Posterior vena cava (tissue), 2 donors: ENCODE results near the gene MED23. TPM values are rescaled to one million over a fixed set of nuclear protein-coding genes. Genes with fewer than 3 reads are reported as not detected.
"Not testable (repeated sequence)": the region's sequence is repeated elsewhere in the genome, so short reads cannot be mapped to it uniquely, and the experiment has no call there.

Experiments used
- DNase-seq: peaks from one replicate; pipeline ENCODE4 v3.0.0-alpha.2; 2020; ENCODE audit warnings: low spot score
- intact Hi-C, 2 donors: fragments of 100-400 bp; cut with DNase I; formaldehyde crosslinking; loops; one replicate each; pipeline versions ENCODE4 v1.14.1 to v1.14.2; 2022 to 2023
- total RNA-seq, 2 donors: library from RNA; stranded (reverse); fragmentation: NEBNext Ultra II Directional; extraction: Animal tissue kit (Norgen Biotek cat#: 25700); gene quantifications; one replicate each; pipeline ENCODE4 v1.2.1, GENCODE V29; 2021
- donor health status: DM: yes; HTN: yes; CAD: no.
- donor health status: DM: yes; HTN: yes; CAD: no.

Gene MED23
- total RNA-seq, 2 donors from 2014 or later = 19.0 to 22.2 TPM

DNA sequence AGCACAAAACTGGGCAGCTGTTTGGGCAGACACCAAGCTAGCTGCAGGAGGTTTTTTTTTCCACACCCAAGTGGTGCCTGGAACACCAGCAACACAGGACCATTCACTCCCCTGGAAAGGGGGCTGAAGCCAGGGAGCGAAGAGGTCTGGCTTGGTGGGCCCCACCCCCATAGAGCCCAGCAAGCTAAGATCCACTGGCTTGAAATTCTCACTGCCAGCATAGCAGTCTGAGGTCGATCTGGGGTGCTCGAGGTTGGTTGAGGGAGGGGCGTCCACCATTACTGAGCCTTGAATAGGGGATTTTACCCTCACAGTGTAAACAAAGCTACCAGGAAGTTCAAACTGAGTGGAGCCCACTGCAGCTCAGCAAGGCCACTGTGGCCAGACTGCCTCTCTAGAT, 89.4 kb downstream of the MED23 start:
- DNase-seq, intact Hi-C loops: not testable (repeated sequence)

DNA sequence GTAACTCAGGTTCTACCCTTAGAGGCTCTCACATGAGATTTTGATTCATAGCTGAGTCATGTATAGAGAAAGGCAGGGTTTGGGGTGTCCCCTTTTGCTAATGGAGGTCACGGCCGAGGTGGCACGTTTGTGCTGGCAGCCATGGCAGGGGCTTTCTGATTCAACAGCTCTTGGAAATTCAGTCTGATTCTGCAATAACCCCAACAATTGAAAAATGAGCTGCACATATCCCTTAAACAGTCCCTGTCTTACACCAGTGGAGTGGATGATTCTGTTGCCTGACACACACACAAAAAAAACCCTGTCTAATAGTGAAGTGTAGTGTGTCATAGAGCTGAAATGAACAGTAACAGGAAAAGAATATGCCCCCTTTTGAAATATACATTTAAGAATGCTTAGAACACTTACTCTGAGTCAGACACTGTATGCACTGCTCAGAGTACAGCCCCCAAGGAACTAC, 95.4 kb downstream of the MED23 start:
- intact Hi-C loops = loop anchor here in 1 of 2 donors (5.0 kb wide), 1 partner anchor 645 kb away; no protein-coding TSS in a partner anchor

DNA sequence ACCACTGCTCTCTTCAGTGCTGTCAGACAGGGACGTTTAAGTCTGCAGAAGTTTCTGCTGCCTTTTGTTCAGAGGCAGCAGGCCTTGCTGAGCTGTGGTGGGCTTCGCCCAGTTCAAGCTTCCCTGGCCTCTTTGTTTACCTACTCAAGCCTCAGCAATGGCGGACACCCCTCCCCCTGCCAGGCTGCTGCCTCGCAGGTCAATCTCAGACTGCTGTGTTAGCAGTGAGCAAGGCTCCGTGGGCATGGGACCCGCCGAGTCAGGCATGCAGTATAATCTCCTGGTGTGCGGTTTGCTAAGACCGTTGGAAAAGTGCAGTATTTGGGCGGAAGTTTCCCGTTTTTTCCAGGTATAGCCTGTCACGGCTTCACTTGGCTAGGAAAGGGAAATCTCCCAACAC, 96.4 kb downstream of the MED23 start:
- DNase-seq = not testable (repeated sequence)
- intact Hi-C loops = loop anchor here in 1 of 2 donors (5.0 kb wide), 1 partner anchor 644 kb away; no protein-coding TSS in a partner anchor

More for the DNA sequence above, 95.4 kb downstream of the MED23 start:
- DNase-seq = no peak

DNA sequence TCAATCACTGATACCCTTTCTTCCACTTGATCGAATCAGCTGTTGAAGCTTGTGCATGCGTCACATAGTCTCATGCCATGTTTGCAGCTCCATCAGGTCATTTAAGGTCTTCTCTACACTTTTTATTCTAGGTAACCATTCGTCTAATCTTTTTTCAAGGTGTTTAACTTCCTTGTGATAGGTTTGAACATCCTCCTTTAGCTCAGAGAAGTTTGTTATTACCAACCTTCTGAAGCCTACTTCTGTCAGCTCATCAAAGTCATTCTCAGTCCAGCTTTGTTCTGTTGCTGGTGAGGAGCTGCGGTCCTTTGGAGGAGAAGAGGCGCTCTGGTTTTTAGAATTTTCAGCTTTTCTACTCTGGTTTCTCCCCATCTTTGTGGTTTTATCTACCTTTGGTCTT, 97.1 kb downstream of the MED23 start:
- not testable (repeated sequence) for DNase-seq
- intact Hi-C loops = loop anchor here in 1 of 2 donors (5.0 kb wide), 1 partner anchor 644 kb away; no protein-coding TSS in a partner anchor

DNA sequence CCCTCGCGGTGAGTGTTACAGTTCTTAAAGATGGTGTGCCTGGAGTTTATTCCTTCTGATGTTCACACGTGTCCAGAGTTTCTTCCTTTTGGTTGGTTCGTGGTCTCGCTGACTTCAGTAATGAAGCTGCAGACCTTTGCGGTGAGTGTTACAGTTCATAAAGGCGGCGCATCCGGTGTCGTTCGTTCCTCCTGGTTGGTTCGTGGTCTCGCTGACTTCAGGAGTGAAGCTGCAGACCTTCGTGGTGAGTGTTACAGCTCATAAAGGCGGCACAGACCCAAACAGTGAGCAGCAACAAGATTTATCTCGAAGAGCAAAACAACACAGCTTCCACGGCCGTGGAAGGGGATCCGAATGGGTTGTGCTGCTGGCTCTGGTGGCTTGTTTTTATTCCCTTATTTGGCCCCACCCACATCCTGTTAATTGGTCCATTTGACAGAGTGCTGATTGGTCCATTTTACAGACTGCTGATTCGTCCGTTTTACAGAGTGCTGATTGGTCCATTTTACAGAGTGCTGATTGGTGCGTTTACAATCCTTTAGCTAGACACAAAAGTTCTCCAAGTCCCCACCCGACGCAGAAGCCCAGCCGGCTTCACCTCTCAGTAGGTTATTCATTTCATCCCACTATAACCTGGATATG, 103.2 kb downstream of the MED23 start:
- intact Hi-C loops = no loop called here

DNA sequence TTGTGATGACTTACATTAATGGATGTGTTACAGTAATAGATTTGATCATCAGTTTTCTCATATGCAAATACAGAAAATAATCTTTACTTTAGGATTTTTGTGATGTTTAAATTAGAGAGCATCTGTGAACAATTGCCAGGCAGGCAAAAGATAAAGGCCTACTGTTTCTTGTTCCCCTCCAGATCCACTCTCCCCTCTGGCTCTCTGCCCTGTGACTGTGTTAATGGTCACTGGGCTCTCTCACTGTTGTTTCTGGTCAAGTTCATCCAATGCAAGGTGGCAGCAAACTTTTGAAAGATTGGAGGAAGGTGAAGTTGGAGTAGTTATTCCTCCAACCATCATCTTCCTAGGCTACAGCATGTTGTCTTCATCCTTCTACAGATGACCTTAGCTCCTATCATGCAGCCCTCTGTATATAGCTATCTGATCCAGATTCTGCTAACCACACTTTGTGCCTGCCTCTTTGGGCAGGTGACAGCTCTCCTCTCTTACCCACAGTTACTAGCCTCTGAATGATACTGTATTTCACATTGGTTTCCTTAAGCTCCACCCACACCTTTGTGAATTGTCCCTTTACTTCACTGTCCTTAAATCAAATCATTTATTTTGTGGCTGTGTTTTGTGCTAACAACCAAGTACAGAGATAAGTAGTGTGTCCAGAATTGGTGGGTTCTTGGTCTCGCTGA, 103.9 kb downstream of the MED23 start:
- intact Hi-C loops = no loop called here
- no peak for DNase-seq

More for the DNA sequence above, 103.2 kb downstream of the MED23 start:
- DNase-seq = no peak

Other genes with a start within 250 kb of the MED23 start
- 1 to 10 TPM; 1.8 TPM for gene ARG1, start 55.0 kb downstream of the MED23 start, total RNA-seq
- gene ENPP3, start 9.1 kb upstream of the MED23 start, total RNA-seq = under 1 TPM; 0.48 to 0.56 TPM
- not detected for gene OR2A4, start 73.2 kb upstream of the MED23 start, total RNA-seq
- not detected for gene CTAGE9, start 82.8 kb upstream of the MED23 start, total RNA-seq
- 10 to 100 TPM; 13.5 to 13.6 TPM for gene ENPP1, start 179.8 kb upstream of the MED23 start, total RNA-seq